ENCODE results near the gene EIF4B.

The EIF4B gene, protein sequence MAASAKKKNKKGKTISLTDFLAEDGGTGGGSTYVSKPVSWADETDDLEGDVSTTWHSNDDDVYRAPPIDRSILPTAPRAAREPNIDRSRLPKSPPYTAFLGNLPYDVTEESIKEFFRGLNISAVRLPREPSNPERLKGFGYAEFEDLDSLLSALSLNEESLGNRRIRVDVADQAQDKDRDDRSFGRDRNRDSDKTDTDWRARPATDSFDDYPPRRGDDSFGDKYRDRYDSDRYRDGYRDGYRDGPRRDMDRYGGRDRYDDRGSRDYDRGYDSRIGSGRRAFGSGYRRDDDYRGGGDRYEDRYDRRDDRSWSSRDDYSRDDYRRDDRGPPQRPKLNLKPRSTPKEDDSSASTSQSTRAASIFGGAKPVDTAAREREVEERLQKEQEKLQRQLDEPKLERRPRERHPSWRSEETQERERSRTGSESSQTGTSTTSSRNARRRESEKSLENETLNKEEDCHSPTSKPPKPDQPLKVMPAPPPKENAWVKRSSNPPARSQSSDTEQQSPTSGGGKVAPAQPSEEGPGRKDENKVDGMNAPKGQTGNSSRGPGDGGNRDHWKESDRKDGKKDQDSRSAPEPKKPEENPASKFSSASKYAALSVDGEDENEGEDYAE

DNA sequence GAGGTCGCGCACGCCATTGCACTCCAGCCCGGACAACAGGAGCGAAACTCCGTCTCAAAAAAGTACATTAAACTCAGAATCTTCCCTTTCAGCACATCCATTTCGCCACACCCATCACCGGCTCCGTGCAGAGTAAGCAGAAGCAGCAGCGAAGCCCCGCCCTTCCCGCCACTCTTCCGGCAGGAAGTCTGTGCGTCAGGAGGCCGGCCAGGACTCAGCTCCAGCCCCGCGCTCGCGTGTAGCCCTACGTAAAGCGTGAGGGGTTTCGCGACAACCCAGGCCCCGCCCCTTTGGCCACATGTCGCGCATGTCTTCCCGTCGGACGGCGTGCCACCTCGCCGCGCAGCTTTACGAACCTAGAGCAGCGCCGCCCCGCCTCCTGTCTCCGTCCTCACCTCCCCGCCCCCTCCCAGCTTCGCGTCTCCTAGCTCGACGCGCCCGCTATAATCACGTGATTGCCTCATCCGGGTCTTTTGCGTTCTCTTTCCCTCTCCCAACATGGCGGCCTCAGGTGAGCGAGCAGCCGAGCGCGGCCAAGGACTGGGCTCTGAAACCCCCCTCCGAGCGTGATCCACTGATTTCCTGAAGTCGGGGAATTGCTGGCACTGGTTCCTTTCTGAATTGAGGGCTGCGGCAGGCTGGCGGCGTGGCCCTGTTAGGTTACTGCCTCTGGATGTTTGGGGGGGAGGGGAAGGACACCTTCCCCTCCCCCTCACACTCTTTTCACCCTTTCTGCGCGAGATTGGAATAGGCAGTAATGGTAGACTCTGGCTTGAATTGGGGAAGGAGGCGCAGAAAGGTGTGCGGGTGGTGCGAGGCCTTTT lies at the start of gene EIF4B:
Gene EIF4B, plus strand, starts transcription at position 471 of the 824 bp plus-strand sequence. Its CDS starts 28 bp downstream, at position 499.
- TF ChIP-seq, protein P1, sequence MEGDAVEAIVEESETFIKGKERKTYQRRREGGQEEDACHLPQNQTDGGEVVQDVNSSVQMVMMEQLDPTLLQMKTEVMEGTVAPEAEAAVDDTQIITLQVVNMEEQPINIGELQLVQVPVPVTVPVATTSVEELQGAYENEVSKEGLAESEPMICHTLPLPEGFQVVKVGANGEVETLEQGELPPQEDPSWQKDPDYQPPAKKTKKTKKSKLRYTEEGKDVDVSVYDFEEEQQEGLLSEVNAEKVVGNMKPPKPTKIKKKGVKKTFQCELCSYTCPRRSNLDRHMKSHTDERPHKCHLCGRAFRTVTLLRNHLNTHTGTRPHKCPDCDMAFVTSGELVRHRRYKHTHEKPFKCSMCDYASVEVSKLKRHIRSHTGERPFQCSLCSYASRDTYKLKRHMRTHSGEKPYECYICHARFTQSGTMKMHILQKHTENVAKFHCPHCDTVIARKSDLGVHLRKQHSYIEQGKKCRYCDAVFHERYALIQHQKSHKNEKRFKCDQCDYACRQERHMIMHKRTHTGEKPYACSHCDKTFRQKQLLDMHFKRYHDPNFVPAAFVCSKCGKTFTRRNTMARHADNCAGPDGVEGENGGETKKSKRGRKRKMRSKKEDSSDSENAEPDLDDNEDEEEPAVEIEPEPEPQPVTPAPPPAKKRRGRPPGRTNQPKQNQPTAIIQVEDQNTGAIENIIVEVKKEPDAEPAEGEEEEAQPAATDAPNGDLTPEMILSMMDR (IDR thresholded peaks at IDR 0.05), result no peak
- no peak for TF ChIP-seq ZFX (IDR thresholded peaks at IDR 0.05; ENCODE audit: borderline replicate concordance)

GRCh38 chr12:52956987-52957386 lies 49.3 kb upstream of the EIF4B start:
- H3K27ac ChIP-seq, result no peak overlapping the region
- TF ChIP-seq, protein P1 (IDR thresholded peaks at IDR 0.05), result no peak
- TF ChIP-seq ZFX (IDR thresholded peaks at IDR 0.05; ENCODE audit: borderline replicate concordance), result no peak

More for the DNA sequence above, at the start of gene EIF4B:
- peak within 1 kb of the TSS; percentile 97 for H3K27ac ChIP-seq

GRCh38 chr12:52964556-52965336 lies 41.5 kb upstream of the EIF4B start:
- TF ChIP-seq ZFX (IDR thresholded peaks at IDR 0.05; ENCODE audit: borderline replicate concordance), result no peak
- TF ChIP-seq, protein P1 (IDR thresholded peaks at IDR 0.05), result no peak

DNA sequence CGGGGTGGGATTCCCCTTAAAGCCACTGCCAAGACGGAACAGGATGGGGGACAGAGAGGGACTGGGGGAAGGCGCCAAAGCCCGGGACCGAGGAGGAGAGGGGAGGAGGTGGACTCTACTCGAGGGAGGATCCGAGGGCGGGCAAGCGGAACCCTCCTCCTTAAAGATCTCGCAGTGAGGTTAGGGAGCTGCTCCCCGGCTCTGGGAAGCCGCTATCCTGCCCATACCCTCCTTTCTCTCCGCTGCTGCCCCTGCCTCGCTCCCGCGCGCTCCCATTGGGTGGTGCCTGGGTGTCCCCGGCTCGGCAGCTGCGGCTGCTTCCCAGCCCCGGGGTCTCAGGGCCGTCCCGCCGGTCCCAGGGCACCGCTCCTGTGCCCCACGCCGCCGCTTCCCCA lies 40.9 kb upstream of the EIF4B start:
- no peak overlapping the region for H3K27ac ChIP-seq
- no peak for TF ChIP-seq ZFX (IDR thresholded peaks at IDR 0.05; ENCODE audit: borderline replicate concordance)
- TF ChIP-seq, protein P1 (IDR thresholded peaks at IDR 0.05), result no peak

More at GRCh38 chr12:52964556-52965336, 41.5 kb upstream of the EIF4B start:
- H3K27ac ChIP-seq, result no peak overlapping the region

GRCh38 chr12:52969166-52969795 lies 37.0 kb upstream of the EIF4B start:
- H3K27ac ChIP-seq, result peak overlapping the region; percentile 79
- TF ChIP-seq ZFX (IDR thresholded peaks at IDR 0.05; ENCODE audit: borderline replicate concordance), result no peak
- TF ChIP-seq, protein P1 (IDR thresholded peaks at IDR 0.05), result no peak

GRCh38 chr12:52969828-52970569 lies 36.3 kb upstream of the EIF4B start:
- peak overlapping the region; percentile 79 for H3K27ac ChIP-seq

More at GRCh38 chr12:52969828-52970569, 36.3 kb upstream of the EIF4B start:
- TF ChIP-seq, protein P1 (IDR thresholded peaks at IDR 0.05), result no peak

Data from 22Rv1 (cell line).